GM12801 (cell line): ENCODE data around the gene SPRR1B.

Experiments used
- TF ChIP-seq, protein P1 (sequence below): IDR thresholded peaks from one replicate; pipeline ENCODE4 v1.5.1; 2011; ENCODE audit warnings: control low read depth; ENCODE audit not compliant: insufficient read length; ENCODE audit errors: extremely low read depth

SPRR1B gene, protein sequence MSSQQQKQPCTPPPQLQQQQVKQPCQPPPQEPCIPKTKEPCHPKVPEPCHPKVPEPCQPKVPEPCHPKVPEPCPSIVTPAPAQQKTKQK

DNA sequence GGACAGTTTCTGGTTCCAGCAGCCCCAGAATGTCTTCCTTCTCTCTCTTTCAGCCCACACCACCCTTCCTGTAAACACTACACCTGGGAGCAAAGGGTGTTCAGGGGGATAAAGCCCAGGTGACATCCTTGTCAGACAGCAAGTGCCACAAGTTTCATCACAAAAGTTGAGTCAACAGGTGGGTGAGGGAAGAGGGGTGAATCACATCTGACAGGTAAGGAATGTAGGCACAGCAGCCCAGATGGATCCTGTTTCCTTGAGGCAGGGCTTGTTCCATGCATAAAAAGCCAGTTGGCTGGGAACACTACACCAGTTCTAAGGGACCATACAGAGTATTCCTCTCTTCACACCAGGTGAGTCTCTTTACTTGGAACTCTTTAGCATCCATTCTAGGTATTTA lies at the start of gene SPRR1B:
Gene SPRR1B, plus strand, starts transcription at position 309 of the 400 bp plus-strand sequence. CDS start 1,143 bp downstream, outside the sequence.
- TF ChIP-seq, protein P1, sequence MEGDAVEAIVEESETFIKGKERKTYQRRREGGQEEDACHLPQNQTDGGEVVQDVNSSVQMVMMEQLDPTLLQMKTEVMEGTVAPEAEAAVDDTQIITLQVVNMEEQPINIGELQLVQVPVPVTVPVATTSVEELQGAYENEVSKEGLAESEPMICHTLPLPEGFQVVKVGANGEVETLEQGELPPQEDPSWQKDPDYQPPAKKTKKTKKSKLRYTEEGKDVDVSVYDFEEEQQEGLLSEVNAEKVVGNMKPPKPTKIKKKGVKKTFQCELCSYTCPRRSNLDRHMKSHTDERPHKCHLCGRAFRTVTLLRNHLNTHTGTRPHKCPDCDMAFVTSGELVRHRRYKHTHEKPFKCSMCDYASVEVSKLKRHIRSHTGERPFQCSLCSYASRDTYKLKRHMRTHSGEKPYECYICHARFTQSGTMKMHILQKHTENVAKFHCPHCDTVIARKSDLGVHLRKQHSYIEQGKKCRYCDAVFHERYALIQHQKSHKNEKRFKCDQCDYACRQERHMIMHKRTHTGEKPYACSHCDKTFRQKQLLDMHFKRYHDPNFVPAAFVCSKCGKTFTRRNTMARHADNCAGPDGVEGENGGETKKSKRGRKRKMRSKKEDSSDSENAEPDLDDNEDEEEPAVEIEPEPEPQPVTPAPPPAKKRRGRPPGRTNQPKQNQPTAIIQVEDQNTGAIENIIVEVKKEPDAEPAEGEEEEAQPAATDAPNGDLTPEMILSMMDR: no peak

DNA sequence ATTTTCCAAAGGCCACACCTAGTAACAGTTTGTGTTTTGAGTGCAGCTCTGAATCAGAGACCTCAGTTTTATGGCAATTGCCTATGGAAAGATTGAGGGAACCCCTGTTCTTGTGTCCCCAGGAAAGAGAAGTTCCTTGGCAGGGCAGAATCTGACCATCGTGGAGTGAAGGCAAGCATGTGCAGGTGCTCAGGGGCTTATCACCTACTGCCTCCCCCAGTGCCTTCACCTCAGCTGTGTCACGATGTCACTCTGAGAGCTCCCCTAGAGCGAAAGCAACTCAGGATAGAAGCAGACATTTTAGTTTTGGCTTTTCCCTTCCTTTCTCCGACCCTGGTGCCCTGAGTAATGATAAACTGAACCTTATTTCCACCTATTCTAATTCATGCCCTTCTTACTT lies 48.9 kb upstream of the SPRR1B start:
- TF ChIP-seq, protein P1: no peak

DNA sequence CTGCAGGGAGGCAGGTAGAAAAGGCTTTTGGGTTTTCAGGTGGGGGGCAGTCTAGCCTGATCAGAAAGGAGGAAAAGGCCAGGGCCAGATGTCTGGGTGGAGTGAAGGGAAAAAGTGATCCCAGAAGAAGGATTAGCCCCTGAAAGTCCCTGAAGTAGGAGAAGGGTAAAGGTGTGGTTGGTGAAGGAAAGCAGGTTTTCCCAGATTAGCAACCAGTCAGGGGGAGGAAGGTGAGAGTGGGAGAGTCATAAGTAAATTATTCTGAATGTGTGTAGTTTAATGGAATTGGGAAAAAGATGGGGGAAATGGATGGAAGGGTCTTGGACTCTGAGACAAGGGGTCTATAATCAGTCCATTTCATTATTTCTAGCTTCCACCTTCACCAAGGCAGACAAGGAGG lies 47.8 kb upstream of the SPRR1B start:
- TF ChIP-seq, protein P1: no peak

DNA sequence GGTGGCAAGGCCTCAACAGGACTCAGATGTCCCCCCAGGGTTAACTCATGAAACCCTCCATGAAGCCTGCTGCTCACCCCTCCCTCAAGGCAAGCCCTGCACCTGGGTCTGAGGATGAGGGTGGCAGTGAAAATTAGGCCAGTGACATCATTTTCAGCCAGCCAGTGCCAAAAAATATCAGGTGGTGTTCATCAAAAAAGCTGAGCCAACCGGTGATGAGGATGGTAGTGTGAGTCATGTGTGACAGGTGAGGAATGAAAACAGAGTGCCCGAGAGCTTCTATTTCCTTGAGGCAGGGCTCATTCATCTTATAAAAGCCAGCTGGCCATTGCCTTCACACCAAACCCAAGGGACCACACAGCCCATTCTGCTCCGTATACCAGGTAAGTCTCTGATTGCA lies 47.3 kb upstream of the SPRR1B start, which contains the start of gene SPRR1A:
Gene SPRR1A, plus strand, starts transcription at position 339 of the 400 bp plus-strand sequence. CDS start 1,150 bp downstream, outside the sequence.
- TF ChIP-seq, protein P1: no peak

DNA sequence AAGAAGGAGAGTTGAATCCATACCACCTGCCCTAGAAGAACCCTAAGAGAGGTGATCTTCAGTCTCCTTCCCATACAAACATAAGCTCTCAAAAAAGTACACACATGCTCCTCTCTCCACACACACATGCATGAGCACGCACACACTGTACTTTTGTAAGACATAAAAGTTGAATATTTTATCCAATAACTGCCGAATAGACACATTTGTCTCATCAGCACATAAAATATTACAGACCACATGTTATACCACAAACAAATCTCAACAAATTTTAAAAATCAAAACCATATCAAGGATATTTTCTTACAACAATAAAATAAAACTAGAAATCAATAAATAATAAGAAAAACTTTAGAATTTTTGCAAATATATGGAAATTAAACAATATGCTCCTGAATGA lies 44.4 kb upstream of the SPRR1B start:
- TF ChIP-seq, protein P1: no peak

DNA sequence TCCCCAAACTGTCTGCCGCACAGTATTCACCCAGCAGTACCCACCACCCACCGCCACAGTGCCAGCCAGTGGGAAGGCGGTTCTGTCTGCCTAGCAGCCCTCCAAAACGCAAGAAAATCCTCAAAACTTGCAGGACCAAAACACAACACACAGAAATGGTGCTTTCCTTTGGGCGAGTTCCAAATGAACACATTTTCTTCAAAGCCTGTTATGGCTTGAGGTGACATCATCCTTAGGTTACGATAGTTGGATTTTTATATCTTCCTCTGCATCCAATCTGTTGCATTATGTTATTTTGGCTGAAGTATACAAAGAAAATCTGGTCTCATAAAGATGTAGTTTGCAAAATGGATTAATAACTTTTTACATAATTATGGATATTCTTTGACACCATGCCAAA lies 37.8 kb upstream of the SPRR1B start:
- TF ChIP-seq, protein P1: no peak

DNA sequence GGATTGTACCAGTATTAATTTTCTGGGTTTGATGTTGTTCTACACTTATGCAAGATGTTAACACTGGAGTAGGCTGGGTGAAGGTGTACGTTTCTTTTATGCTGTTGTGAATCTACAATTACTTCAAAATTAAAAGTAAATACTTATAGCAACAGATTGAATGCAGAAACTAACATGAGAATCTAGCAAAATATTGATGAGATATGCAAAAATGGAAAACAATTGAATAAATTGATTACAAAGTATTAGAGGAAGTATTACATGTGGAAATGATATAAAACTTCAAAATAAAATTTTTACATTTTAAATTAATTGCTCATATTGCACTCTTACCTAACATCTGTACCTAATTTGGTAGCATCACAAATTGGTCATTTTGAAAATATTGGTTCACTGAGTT lies 35.2 kb upstream of the SPRR1B start:
- TF ChIP-seq, protein P1: no peak
